Body of pancreas (tissue), 4 donors: ENCODE results near the gene SLC28A3.

Source experiments
- POLR2A ChIP-seq, 3 donors: fragments of 450-650 bp; IDR thresholded peaks; one replicate each; pipeline ENCODE4 v1.6.1; 2016; ENCODE audit warnings: antibody characterized with exemption in 3 of 3, mild to moderate bottlenecking in 2 of 3
- TF ChIP-seq, protein P1 (sequence below), 7 experiments: fragments of 450-650 bp in 4 of 7; fragments of 200-600 bp in 3 of 7; sonication (generic) in 3 of 7; IDR thresholded peaks; one replicate each; pipeline ENCODE4 v1.5.1; 2016 to 2019; ENCODE audit warnings: antibody characterized with exemption in 7 of 7

DNA sequence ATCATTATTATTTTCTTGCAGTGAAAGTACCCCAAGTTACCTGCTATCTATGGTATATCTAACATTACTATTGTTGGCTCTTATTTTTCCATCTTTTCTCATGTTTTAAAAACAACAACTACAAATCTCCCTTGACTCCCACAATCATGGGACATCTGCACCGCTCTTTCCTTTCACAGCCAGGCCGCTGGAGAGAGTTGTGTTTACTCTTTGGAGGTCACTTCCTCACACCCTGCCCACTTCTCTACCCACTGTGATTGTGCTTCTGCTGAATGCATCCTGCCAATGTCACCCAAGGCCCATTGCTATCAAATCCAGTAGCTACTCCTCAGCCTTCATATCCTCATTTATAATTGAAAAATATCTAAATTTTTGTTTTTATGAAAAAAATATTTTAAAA lies 29.7 kb downstream of the SLC28A3 start:
- TF ChIP-seq, protein P1, sequence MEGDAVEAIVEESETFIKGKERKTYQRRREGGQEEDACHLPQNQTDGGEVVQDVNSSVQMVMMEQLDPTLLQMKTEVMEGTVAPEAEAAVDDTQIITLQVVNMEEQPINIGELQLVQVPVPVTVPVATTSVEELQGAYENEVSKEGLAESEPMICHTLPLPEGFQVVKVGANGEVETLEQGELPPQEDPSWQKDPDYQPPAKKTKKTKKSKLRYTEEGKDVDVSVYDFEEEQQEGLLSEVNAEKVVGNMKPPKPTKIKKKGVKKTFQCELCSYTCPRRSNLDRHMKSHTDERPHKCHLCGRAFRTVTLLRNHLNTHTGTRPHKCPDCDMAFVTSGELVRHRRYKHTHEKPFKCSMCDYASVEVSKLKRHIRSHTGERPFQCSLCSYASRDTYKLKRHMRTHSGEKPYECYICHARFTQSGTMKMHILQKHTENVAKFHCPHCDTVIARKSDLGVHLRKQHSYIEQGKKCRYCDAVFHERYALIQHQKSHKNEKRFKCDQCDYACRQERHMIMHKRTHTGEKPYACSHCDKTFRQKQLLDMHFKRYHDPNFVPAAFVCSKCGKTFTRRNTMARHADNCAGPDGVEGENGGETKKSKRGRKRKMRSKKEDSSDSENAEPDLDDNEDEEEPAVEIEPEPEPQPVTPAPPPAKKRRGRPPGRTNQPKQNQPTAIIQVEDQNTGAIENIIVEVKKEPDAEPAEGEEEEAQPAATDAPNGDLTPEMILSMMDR (IDR thresholded peaks at IDR 0.05): no peak
- TF ChIP-seq POLR2A (IDR thresholded peaks at IDR 0.05): no peak
